HAP-1 (cell line): ENCODE results near the gene SOAT1.

Experiments used
- DNase-seq, 2 experiments: peaks; one replicate each; pipeline ENCODE4 v3.0.0-alpha.2; 2016 to 2020; ENCODE audit warnings: low spot score in 2 of 2
- H3K27me3 ChIP-seq: fragments of 250-450 bp; sonication (Bioruptor Pico); 2 replicates; pipeline ENCODE4 v1.5.1; 2020; ENCODE audit warnings: low read depth, mild to moderate bottlenecking, moderate library complexity
- H3K36me3 ChIP-seq: fragments of 250-450 bp; sonication (Bioruptor Pico); replicated peaks from 2 replicates; pipeline ENCODE4 v1.5.1; 2020; ENCODE audit warnings: mild to moderate bottlenecking
- H3K4me1 ChIP-seq: fragments of 250-450 bp; sonication (Bioruptor Pico); 2 replicates; pipeline ENCODE4 v1.5.1; 2020; ENCODE audit warnings: mild to moderate bottlenecking
- H3K4me3 ChIP-seq: fragments of 250-450 bp; sonication (Bioruptor Pico); 2 replicates; pipeline ENCODE4 v1.5.1; 2020; ENCODE audit warnings: mild to moderate bottlenecking, moderate library complexity
- H3K9me3 ChIP-seq: fragments of 250-450 bp; sonication (Bioruptor Pico); 2 replicates; pipeline ENCODE4 v1.5.1; 2020; ENCODE audit warnings: mild to moderate bottlenecking, moderate library complexity
- in situ Hi-C: fragments of 300-500 bp; cut with MboI; formaldehyde crosslinking; loops from 3 replicates; pipeline ENCODE4 v1.14.3; 2020; ENCODE audit warnings: low sequenced_read_pairs, inconsistent platforms, mixed read lengths

Gene SOAT1

DNA sequence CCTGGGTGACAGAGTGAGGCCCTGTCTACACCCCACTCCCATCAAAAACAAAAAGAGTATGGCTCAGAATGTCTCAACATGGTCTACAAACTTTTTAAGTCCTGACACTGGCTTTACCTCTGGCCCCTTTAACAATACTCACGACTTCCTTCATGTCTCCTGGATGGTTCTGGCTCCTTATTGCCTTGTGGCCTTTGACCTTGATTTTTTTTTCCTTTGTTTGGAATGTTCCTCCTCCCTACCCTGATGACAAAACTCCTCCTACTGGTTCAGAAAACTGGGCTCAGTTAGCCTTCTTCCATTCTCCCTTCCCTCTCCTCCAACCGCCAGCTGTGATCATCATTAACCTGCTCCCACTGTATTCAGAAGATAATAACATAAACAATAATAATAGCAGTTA is 4.6 kb upstream of the SOAT1 start:
- Histone ChIP-seq H3K4me1 (peaks cover 8% of the 10 kb centered on the region; the same call in 1 of the 2 replicates), H3K27me3 (no peaks in the 10 kb centered on the region), H3K36me3 (no peaks in the 10 kb centered on the region), H3K9me3 (no peaks in the 10 kb centered on the region), H3K4me3 (no peak overlapping the region)
- DNase-seq: no peak
- in situ Hi-C loops: no loop called here

DNA sequence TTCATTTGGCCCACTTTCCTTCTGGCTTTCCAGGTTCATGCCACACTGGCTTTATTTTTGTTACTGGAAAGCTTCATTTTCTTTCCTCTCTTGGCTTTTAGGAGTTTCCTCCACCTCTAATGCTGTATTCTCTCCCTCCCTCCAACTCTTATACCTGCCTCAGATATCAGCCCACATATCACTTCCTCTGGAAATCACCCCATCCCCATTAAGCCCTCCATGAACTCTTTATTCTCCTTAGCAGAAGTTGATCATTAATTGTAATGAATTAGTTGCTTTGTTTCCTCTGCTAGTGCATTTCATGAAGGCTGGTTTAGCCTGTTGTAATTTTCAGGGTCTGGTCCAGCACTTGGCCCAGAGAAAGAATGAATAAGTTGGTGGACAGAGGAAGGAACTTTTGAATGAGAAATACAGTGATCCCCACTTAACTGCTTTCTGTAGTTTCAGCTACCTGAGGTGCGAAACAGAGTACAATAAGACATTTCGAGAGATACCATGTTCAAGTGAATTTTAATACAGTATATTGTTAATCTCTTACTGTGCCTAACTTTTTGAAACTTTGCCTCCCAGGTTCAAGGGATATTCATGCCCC is 1.7 kb downstream of the SOAT1 start:
- Histone ChIP-seq H3K4me3 (peak overlapping the region; percentile 83), H3K9me3 (no peaks in the 10 kb centered on the region), H3K4me1 (peaks cover 22% of the 10 kb centered on the region), H3K27me3 (no peaks in the 10 kb centered on the region), H3K36me3 (no peaks in the 10 kb centered on the region)
- no peak for DNase-seq
- in situ Hi-C loops: no loop called here

DNA sequence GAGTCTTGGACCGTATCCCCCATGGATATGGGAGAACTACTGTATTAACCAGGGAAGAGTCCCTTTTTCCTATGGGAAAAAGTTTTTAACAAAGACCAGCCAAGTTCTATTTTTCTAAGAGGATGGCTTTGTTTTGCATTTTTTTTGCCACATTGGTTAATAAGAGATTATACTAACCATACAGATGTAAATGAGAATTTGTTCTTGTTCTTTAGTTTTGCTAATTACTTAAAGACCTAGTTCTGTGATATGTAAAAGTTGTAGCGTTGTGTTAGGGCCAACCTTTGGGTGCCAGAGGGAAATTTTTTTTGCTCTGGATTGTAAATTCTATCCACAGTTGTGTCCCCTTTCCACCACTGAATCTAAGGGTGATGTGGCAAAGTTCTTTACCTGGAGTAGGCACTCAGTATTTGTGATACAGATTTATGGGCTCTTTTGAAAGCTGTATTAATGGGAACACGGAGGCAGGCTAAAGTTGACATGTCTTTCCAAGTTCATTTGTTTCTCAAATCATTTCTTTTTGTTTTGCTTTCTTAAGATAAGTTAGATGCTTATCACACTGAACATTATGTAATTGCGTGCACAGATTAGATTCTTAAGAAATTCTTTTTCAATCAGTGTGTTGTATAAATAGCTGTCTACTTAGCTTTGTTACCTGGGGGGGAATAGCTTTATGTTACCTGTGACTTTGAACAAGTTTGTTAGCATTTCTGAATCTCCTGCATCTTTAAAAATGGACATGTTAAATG is 2.9 kb downstream of the SOAT1 start:
- peak overlapping the region; percentile 0; the same call in 1 of the 2 replicates for H3K4me3 ChIP-seq
- H3K27me3 ChIP-seq: no peaks in the 10 kb centered on the region
- no peaks in the 10 kb centered on the region for H3K36me3 ChIP-seq
- peak; percentile 69 to 99 for DNase-seq
- H3K4me1 ChIP-seq: peaks cover 27% of the 10 kb centered on the region
- no peaks in the 10 kb centered on the region for H3K9me3 ChIP-seq
- in situ Hi-C loops: no loop called here

DNA sequence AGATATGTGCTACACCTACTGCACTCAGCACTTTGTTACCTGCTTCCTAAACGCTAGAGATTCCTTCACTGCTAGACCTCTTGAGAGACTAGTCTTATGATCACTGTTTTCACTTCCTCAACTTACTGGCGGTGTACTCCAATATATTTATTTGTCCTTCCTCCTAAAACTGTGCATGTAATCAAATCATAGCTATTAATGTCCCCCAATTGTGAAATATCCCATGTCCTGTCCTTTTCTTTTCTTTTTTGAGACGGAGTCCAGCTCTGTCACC is 3.4 kb downstream of the SOAT1 start:
- in situ Hi-C loops: no loop called here
- peaks cover 33% of the 10 kb centered on the region for H3K4me1 ChIP-seq
- no peak for DNase-seq
- no peaks in the 10 kb centered on the region for H3K27me3 ChIP-seq
- no peaks in the 10 kb centered on the region for H3K36me3 ChIP-seq
- H3K4me3 ChIP-seq: peak overlapping the region; percentile 0; the same call in 1 of the 2 replicates
- no peaks in the 10 kb centered on the region for H3K9me3 ChIP-seq

DNA sequence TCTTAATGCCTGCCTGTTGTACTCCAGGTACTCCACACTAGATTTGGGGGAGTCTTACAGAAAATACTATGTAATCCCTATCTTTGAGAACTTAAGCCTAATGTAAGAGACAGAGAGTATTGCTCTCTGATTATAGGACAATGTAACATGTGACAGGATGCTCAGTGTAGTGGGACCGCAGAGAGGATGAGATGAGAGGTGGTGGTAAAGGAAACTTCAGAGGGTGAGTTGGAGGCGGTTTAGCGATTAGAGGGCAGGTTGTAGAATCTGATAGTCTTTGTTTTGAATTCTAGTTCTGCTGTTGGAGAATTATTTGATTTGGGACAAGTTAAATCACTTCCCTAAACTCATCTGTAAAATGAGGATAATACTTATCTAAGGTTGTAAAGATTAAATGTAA is 5.4 kb downstream of the SOAT1 start:
- no peak overlapping the region for H3K4me3 ChIP-seq
- no peaks in the 10 kb centered on the region for H3K9me3 ChIP-seq
- DNase-seq: no peak
- in situ Hi-C loops: no loop called here
- H3K27me3 ChIP-seq: no peaks in the 10 kb centered on the region
- H3K4me1 ChIP-seq: peaks cover 37% of the 10 kb centered on the region
- peaks cover 13% of the 10 kb centered on the region for H3K36me3 ChIP-seq

DNA sequence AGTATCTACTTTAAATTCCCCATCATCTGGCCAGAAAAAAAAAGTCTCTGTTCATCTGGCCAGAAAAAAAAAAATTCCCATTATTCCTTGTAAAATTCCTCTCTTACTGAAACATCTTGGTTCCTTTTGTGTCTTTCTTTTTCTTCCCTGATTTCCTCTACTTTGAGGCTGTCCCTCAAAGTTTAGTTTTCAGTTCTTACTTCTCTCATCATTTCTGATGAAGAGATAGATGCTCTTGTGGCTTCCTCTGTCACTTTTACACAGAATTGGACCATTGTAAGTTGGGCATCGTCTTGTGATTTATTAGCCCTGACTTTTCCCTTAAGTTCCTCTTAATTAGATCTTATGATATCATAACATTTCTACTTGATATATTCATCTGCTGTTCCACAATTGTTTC is 6.5 kb downstream of the SOAT1 start:
- in situ Hi-C loops: no loop called here
- H3K27me3 ChIP-seq: no peaks in the 10 kb centered on the region
- peaks cover 21% of the 10 kb centered on the region for H3K36me3 ChIP-seq
- no peak overlapping the region for H3K4me3 ChIP-seq
- H3K9me3 ChIP-seq: no peaks in the 10 kb centered on the region
- no peak for DNase-seq
- H3K4me1 ChIP-seq: peaks cover 35% of the 10 kb centered on the region

DNA sequence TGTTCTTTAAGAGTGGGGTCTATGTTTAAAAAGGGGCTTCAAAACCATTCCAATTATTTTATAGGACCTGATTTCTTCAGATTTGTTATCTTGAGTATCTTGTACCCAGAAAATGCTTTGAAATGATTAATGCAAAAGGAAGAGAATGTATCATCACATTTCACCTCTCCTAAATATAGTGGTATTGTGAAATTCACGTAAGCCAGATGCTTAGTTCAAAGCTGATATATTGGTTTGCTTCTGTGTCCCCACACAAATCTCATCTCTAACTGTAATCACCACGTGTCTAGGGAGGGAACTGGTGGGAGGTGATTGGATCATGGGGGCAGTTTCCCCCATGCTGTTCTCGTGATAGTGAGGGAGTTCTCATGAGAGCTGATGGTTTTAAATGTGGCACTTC is 8.5 kb downstream of the SOAT1 start:
- no peaks in the 10 kb centered on the region for H3K9me3 ChIP-seq
- H3K27me3 ChIP-seq: no peaks in the 10 kb centered on the region
- in situ Hi-C loops: no loop called here
- H3K36me3 ChIP-seq: peaks cover 23% of the 10 kb centered on the region
- no peak overlapping the region for H3K4me3 ChIP-seq
- H3K4me1 ChIP-seq: peaks cover 26% of the 10 kb centered on the region
- DNase-seq: no peak

DNA sequence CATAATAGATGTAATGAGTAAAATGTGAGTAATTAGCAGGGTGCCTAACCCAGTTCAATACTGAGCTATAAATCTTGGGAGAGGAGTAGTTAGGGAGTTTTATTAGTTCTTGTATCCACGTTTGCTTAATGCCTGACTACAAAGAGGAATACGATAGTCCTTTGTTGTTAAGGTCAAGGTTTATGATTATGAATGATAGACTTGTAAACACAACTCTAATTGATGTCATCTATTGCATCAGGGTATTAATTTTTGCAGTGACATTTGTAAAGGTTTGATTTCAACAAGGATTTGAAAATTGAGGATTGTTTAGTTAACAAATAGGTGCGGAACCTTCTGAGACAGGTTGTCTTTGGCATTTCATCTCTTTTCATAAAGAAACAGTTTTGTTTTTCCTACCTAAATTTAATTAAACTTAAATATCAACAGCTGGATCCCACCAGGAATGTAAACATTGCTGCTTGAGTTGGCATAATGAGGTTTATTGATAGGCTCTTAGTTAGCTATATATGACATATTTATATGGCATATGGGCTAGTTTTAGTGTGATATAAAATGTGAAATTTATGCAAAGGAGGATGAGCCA is 9.7 kb downstream of the SOAT1 start:
- in situ Hi-C loops: no loop called here
- H3K4me1 ChIP-seq: peaks cover 23% of the 10 kb centered on the region
- no peaks in the 10 kb centered on the region for H3K27me3 ChIP-seq
- no peak overlapping the region for H3K4me3 ChIP-seq
- H3K36me3 ChIP-seq: peaks cover 34% of the 10 kb centered on the region
- peak in 1 of 2 experiments; percentile 39 for DNase-seq
- H3K9me3 ChIP-seq: no peaks in the 10 kb centered on the region

DNA sequence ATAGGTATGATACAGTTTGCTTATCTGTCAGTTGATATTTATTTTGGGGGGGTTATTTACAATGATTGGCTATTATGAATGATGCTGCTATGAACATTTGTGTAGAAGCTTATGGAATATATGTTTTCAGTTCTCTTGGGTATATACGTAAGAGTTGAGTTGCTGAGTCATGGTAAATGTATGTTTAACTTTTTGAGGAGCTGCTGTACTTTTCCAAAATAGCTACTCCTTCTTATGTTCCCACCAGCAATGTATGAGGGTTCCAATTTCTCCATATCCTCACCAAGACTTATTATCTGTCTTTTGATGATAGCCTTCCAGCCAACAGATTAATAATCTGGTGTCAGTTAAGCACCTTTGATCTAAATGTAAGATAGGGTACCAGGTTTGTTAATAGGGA is 11.9 kb downstream of the SOAT1 start:
- peaks cover 36% of the 10 kb centered on the region for H3K36me3 ChIP-seq
- in situ Hi-C loops: no loop called here
- no peak overlapping the region for H3K4me3 ChIP-seq
- H3K4me1 ChIP-seq: peaks cover 23% of the 10 kb centered on the region
- no peaks in the 10 kb centered on the region for H3K27me3 ChIP-seq
- H3K9me3 ChIP-seq: no peaks in the 10 kb centered on the region
- no peak for DNase-seq

DNA sequence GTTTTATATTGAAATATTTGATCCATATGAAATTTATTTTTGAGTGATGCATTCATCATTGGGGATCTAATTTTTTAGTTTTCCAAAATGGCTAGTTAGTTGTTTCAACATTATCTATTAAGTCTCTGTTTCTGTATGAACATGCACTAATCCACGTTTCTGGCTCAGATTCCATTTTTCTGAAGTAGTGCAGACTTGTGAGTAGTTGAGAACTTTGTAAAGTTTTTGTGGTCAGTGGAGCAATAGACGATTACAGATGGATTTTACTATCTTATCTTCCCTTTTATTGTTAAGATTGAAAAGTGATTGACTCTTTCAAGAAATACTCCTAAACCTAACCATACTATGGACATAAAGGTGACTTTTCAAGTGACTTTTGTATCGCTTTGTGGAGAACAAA is 16.7 kb downstream of the SOAT1 start:
- H3K4me1 ChIP-seq: no peaks in the 10 kb centered on the region; the same call in 1 of the 2 replicates
- DNase-seq: no peak
- in situ Hi-C loops: no loop called here
- no peaks in the 10 kb centered on the region for H3K27me3 ChIP-seq
- no peaks in the 10 kb centered on the region for H3K9me3 ChIP-seq
- no peak overlapping the region for H3K4me3 ChIP-seq
- peaks cover 23% of the 10 kb centered on the region for H3K36me3 ChIP-seq

DNA sequence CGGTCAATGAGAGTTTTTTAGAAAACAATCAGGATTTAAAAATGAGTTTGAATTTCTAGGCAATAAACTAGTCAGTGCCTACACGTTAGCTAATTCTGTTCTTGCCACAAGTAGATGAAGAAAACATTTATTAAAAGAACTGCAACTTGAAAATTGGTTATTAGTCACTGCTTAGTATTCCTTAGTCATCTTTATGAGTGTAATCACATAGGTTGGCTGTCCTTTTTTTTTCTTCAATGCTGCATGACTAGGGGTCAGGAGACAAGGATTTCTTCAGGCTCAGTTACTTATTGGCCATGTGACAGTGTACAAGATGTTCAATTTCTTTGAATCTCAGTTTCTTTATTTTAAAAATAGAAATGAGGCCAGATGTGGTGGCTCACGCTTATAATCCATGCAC is 17.1 kb downstream of the SOAT1 start:
- Histone ChIP-seq H3K36me3 (peaks cover 23% of the 10 kb centered on the region), H3K9me3 (no peaks in the 10 kb centered on the region), H3K27me3 (no peaks in the 10 kb centered on the region), H3K4me1 (no peaks in the 10 kb centered on the region; the same call in 1 of the 2 replicates), H3K4me3 (no peak overlapping the region)
- DNase-seq: no peak
- in situ Hi-C loops: no loop called here

DNA sequence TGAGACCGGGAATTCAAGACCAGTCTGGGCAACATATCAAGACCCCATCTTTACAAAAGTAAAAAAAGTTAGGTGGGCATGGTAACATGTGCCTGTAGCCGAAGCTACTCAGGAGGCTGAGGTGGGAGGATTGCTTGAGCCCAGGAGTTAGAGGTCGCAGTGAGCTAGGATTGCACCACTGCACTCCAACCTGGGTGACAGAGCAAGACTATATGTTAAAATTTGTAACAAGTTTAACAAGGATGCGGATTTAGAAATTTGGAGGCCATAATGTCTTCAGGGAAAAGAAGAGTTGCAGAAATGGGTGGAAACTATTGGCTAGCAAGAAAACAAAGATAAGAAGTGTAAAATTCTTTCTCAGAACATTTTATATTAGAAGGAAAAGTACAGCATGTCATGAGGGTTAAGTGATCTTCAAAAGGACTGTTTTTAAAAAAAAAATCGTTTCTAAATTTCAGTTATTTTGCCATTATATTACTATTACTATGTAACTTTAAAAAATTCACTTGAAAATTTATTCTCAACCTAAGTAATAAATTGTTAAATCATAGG is 17.6 kb downstream of the SOAT1 start:
- H3K9me3 ChIP-seq: no peaks in the 10 kb centered on the region
- in situ Hi-C loops: no loop called here
- no peak for DNase-seq
- no peaks in the 10 kb centered on the region; the same call in 1 of the 2 replicates for H3K4me1 ChIP-seq
- peaks cover 23% of the 10 kb centered on the region for H3K36me3 ChIP-seq
- H3K27me3 ChIP-seq: no peaks in the 10 kb centered on the region
- H3K4me3 ChIP-seq: no peak overlapping the region

DNA sequence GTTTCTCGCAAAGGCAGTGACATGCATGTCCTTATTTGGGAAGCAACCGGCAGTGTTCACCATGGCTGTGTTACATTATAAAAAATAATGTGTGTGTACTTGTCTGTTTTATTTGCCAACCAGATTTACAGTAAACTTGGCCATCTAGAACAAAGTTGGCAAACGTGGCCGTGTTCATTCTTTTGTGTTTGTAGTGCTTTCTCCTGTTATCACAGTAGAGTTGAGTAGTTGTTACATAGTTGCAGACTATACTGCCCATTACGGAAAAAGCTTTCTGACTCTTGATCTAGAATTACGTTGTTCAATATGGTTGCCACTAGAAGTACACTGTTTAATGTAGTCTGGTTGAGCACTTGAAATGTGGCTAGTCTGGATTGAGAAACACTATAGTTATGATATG is 19.4 kb downstream of the SOAT1 start:
- H3K4me1 ChIP-seq: peaks cover 4% of the 10 kb centered on the region
- no peak overlapping the region for H3K4me3 ChIP-seq
- no peaks in the 10 kb centered on the region for H3K27me3 ChIP-seq
- in situ Hi-C loops: no loop called here
- no peak for DNase-seq
- peaks cover 13% of the 10 kb centered on the region for H3K36me3 ChIP-seq
- H3K9me3 ChIP-seq: no peaks in the 10 kb centered on the region

DNA sequence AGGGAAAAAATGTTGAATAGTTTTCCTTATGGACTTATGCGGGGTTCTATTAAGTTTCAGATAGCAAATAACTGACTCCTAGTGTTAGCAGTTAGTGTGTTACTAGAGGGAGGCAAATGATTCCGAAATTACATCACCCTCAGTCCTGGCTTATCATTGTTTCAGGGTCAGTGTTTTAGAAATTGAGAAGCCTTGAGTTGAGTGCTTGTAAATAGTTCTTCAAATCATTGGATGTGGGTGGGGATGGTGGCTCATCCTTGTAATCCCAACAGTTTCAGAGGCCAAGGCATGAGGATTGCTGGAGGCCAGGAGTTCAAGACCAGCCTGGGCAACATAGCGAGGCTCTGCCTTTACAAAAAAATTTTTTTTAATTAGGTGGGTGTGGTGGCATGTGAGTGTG is 21.3 kb downstream of the SOAT1 start:
- in situ Hi-C loops: no loop called here
- Histone ChIP-seq H3K4me3 (no peak overlapping the region), H3K9me3 (no peaks in the 10 kb centered on the region), H3K27me3 (no peaks in the 10 kb centered on the region), H3K4me1 (peaks cover 14% of the 10 kb centered on the region), H3K36me3 (peaks cover 13% of the 10 kb centered on the region)
- no peak for DNase-seq
